NOMO-1 treated with dmso at 0.1 percent for 144 hours (cell line): ENCODE results near the gene C12orf60.
"Not testable (repeated sequence)": the region's sequence is repeated elsewhere in the genome, so short reads cannot be mapped to it uniquely, and the experiment has no call there.

Source experiments
- DNase-seq: peaks from one replicate; lab custom pipeline; 2025; ENCODE audit not compliant: unreplicated experiment; lab: John Stamatoyannopoulos, UW

C12orf60 gene, protein sequence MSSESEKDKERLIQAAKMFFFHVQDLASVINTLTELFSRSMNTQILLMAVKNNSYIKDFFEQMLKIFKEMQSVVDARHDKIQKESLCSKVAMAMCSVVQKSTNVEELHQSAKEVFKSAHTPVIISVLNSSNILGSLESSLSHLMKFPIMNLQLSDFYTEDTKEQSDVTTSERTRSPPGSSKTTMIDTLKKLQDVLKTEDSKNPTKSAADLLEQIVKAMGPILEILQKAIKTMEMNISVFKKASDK

DNA sequence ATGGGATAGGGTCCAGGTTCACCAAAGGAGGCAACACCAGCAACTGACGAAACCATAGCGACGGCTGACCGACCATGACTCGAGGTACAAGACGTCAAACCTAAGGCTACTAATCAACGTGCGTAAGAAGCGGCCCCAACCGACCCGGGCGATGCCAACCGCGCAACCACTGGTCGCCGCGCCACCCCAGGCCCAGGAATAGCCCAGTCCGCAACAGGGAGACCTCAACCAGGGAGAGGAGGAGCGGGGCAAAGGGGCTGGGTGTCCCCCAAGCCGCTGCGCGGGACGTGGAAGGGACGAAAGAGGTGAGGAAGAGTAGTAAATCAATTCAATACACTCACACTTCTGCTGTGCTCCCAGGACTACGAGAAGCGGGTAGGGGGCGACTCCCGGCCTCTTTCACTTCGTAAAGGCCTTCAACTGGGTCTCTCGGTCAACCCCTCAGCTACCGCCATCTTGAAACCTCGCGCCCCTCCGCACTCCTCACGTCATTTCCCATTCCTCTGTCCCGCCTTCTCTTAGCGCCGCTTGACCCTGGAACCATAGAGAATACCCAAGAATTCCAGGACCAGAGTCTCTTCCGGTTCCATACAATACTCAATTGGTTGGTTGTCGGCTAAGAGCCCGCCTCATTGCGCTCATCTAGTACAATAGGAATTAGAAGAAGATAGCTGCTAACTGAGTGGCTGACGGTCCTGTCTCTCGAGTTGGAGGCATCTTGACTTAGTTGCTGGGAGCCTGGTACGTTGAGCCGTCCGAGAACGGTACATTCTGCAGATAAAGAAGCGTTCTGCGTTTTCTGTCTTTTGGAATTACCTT, at the start of gene C12orf60, which contains the start of gene WBP11:
Gene C12orf60, plus strand, starts transcription at position 660 of the 819 bp plus-strand sequence. CDS start 19,266 bp downstream, outside the sequence.
Gene WBP11, minus strand, starts transcription at position 468 of the 819 bp plus-strand sequence. CDS start 2,095 bp downstream, outside the sequence.
- DNase-seq: peak; percentile 98

GRCh38 chr12:14756334-14757143, 46.9 kb upstream of the C12orf60 start:
- DNase-seq: no peak

- DNase-seq: not testable (repeated sequence)
Measured at GRCh38 chr12:14759711-14760280, 43.7 kb upstream of the C12orf60 start.

DNA sequence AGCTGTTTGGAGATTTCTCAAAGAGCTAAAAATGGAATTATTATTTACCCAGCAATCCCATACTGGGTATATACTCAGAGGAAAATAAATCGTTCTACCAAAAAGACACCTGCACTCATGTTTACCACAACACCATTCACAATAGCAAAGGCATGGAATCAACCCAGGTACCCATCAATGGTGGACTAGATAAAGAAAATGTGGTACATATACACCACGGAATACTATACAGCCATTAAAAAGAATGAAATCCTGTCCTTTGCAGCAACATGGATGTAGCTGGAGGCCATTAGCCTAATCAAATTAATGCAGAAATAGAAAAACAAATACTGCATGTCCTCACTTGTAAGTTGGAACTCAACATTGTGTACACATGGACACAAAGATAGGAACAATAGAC, 38.1 kb upstream of the C12orf60 start:
- DNase-seq: no peak

DNA sequence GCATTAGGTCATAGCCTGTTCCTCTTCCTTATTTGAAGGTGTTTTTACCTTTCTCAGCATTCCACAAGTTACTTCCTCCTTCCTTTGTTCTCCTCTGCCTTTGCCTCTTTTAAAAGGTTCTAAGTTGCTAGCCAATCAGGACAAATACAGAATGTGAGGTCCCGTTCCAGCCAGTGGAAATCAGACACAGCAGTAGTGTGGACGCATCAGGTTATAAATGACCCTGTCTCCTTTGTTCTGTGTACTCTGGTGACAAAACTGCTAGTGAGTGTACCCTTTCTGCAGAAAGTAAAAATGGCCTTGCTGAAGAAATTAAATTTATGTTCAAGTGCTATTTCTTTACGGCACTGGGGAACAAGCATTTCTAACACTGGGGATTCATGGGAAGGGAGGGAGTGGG, 37.5 kb upstream of the C12orf60 start:
- DNase-seq: not testable (repeated sequence)

DNA sequence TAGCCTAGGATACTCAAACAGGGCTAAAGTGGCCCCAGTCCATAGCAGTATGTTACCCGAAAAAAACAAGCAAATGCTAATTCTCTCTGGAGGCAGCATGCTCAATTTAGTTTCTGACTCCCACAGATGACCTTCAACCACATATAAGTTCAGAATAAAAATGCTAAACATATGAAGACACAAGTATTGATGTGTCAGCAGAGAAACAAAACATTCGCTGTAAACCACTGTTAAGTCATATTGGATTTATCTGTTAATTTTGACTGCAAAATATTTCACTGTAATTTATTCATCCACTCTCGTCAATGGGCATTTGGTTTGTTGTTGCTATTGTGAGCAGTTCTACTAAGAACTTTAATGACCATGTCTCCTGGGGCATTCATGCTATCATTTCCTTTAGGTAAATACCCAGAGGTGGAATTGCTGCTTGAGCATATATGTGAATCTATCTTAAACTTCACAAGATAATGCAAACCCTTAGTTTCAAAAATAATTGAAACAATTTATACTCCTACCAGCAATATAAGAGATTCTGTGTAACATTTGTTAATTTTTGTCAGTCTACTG, 36.7 kb upstream of the C12orf60 start:
- no peak for DNase-seq

GRCh38 chr12:14767617-14768016, 35.9 kb upstream of the C12orf60 start:
- DNase-seq: no peak

- DNase-seq: no peak
Measured at GRCh38 chr12:14768823-14769405, 34.6 kb upstream of the C12orf60 start.

DNA sequence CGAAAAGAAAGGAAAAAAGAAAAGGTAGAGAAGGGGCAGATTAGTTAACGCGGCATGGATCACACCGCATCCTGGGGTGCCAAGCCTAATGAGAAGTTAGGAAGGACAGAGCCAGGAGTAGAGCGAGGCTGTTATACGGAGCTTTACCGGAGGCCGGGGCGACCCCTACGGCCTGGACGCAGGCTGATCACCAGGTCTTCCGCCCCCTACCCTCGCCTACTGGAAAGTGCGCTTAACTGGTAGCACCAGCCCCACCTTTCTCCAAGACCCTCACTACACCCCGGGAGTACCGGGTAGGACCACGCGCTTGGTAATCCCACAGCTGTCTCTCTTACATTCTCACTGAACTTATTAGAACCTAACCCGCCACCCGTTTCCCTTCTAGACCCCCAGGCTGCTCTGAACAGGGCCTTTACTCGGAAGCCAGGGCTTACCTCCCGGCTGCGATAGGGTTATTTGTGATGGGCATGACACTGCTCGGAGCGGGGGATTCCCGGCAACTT, 34.0 kb upstream of the C12orf60 start:
- no peak for DNase-seq

GRCh38 chr12:14769969-14770495, 33.4 kb upstream of the C12orf60 start:
- peak; percentile 82 for DNase-seq

DNA sequence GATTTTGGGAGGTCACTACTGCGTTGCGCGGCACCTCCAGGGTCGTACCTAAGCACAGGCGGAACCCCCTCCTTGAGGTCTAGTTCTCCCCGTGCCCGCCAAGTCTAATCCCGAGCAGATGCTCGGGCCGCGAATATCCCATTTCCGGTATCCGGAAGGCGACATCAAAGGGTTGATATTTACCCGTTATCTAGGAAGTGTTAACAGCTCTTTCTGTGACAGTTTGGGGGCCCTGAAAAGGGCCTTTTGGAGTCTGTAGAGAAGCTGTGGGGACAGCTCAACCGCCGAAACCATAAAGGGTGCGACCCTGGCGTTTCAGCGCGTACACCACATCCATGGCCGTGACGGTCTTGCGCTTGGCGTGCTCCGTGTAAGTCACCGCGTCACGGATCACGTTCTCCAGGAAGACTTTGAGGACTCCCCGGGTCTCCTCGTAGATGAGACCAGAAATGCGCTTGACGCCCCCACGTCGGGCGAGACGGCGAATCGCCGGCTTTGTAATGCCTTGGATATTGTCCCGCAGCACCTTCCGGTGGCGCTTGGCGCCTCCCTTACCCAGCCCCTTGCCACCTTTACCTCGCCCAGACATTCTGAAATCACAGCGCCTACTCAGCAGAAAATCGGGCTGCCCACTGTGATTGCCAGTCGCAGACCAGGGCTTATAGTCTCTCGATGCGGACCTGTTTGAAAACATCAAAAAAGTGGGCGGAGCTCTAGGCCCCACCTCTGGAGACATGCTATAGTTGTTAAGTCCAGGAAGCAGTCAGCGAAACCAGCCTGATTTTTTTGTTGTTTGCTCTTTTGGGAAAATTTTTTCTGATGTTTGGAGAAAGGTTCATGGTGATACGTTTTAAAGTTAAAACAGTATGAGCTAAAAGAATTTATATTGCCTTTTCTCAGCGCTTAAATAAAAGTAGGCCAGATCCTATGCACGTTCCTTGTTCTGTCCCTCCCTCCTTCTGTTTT, 32.7 kb upstream of the C12orf60 start:
- DNase-seq: peak; percentile 75

- DNase-seq: no peak
Measured at GRCh38 chr12:14771651-14772137, 31.8 kb upstream of the C12orf60 start.

GRCh38 chr12:14772946-14773345, 30.5 kb upstream of the C12orf60 start:
- DNase-seq: no peak

DNA sequence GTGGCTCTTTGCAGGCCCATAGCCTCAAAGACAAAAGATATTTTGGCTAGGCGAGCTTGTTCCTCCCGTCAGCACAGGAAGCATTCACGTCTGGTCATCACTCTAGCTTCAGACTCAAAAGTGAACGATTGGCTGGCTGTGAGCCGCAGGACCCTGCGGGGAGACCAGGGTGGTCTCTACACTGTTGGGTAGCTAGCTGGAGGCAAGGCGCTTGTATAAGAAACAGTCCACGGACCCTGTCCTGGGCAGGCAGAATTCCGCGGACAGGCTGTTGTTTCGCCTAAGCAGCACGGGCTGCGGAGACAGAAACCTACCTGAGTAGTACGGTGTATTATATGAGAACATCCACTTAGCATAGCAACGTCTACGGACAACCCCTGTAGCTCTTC, 29.8 kb upstream of the C12orf60 start:
- DNase-seq: no peak

GRCh38 chr12:14774074-14774905, 29.2 kb upstream of the C12orf60 start:
- peak; percentile 83 for DNase-seq

- DNase-seq: peak; percentile 33
Measured at GRCh38 chr12:14774906-14775635, 28.4 kb upstream of the C12orf60 start.

DNA sequence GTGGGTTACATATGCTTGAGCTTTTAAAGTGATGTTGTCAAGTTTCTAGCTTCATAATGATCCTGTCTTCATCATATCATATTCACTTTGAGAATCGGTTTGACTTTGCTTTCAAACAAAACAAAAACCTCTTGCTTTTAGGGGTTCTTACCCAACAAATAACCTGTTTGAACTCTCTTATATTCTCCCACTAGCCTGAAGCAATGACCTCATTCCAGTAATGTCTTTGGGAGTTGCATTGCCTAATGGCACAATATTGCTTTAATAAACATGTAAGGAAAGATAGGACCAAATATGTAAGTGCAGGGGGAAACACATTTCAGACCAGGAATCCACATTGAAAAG, 27.9 kb upstream of the C12orf60 start:
- no peak for DNase-seq
